WERI-Rb-1 (cell line): ENCODE measurements around the gene PLXND1.

ENCODE experiments used
- DNase-seq: peaks from one replicate; pipeline ENCODE4 v3.0.0-alpha.2; 2020
- H3K27ac ChIP-seq: fragments of 250-450 bp; sonication (Bioruptor Pico); 2 replicates; pipeline ENCODE4 v1.5.1; 2020; ENCODE audit warnings: mild to moderate bottlenecking, moderate library complexity
- H3K27me3 ChIP-seq: fragments of 250-450 bp; sonication (Bioruptor Pico); 2 replicates; pipeline ENCODE4 v1.5.1; 2021; ENCODE audit warnings: mild to moderate bottlenecking, low read depth, moderate library complexity; ENCODE audit not compliant: insufficient read depth, severe bottlenecking
- H3K36me3 ChIP-seq: fragments of 250-450 bp; sonication (Bioruptor Pico); 2 replicates; pipeline ENCODE4 v1.5.1; 2020; ENCODE audit warnings: mild to moderate bottlenecking, moderate library complexity
- H3K4me3 ChIP-seq: 2 replicates; pipeline ENCODE4 v1.5.1; 2011; ENCODE audit warnings: low read depth, mild to moderate bottlenecking, control low read depth, low read length
- H3K9me3 ChIP-seq: fragments of 250-450 bp; sonication (Bioruptor Pico); 2 replicates; pipeline ENCODE4 v1.5.1; 2021; ENCODE audit warnings: mild to moderate bottlenecking, moderate library complexity; ENCODE audit not compliant: severe bottlenecking
- CTCF ChIP-seq: IDR thresholded peaks from 2 replicates; pipeline ENCODE4 v1.5.1; 2011; ENCODE audit warnings: low read depth, mild to moderate bottlenecking, control low read depth, inconsistent platforms, low read length

The PLXND1 gene

GRCh38 chr3:129539206-129539605 is 67.3 kb downstream of the PLXND1 start:
- no peak for TF ChIP-seq CTCF
- no peak overlapping the region for H3K27ac ChIP-seq
- H3K9me3 ChIP-seq: no peaks in the 10 kb centered on the region

GRCh38 chr3:129536804-129537203 is 69.7 kb downstream of the PLXND1 start:
- no peaks in the 10 kb centered on the region for H3K9me3 ChIP-seq
- H3K27ac ChIP-seq: no peak overlapping the region
- H3K4me3 ChIP-seq: no peak overlapping the region
- H3K36me3 ChIP-seq: no peaks in the 10 kb centered on the region
- no peak for DNase-seq
- H3K27me3 ChIP-seq: no peaks in the 10 kb centered on the region
- TF ChIP-seq CTCF: no peak

More at GRCh38 chr3:129539206-129539605, 67.3 kb downstream of the PLXND1 start:
- Histone ChIP-seq H3K4me3 (no peak overlapping the region), H3K36me3 (no peaks in the 10 kb centered on the region), H3K27me3 (no peaks in the 10 kb centered on the region)
- no peak for DNase-seq

- H3K9me3 ChIP-seq: no peaks in the 10 kb centered on the region
- DNase-seq: no peak
- no peaks in the 10 kb centered on the region for H3K36me3 ChIP-seq
- H3K27ac ChIP-seq: no peak overlapping the region
- H3K27me3 ChIP-seq: no peaks in the 10 kb centered on the region
- no peak overlapping the region for H3K4me3 ChIP-seq
- no peak for TF ChIP-seq CTCF
Observed at GRCh38 chr3:129536374-129536667, 70.2 kb downstream of the PLXND1 start.

- DNase-seq: no peak
- no peak overlapping the region for H3K27ac ChIP-seq
- no peak for TF ChIP-seq CTCF
Observed at GRCh38 chr3:129535075-129535474, 71.4 kb downstream of the PLXND1 start.

GRCh38 chr3:129534428-129535027 is 71.9 kb downstream of the PLXND1 start:
- no peaks in the 10 kb centered on the region for H3K27me3 ChIP-seq
- no peak overlapping the region for H3K27ac ChIP-seq
- no peak for TF ChIP-seq CTCF
- no peaks in the 10 kb centered on the region for H3K36me3 ChIP-seq
- no peak for DNase-seq
- no peaks in the 10 kb centered on the region for H3K9me3 ChIP-seq
- no peak overlapping the region for H3K4me3 ChIP-seq

More at GRCh38 chr3:129535075-129535474, 71.4 kb downstream of the PLXND1 start:
- H3K36me3 ChIP-seq: no peaks in the 10 kb centered on the region
- no peaks in the 10 kb centered on the region for H3K9me3 ChIP-seq
- no peaks in the 10 kb centered on the region for H3K27me3 ChIP-seq
- no peak overlapping the region for H3K4me3 ChIP-seq

GRCh38 chr3:129533406-129533805 is 73.1 kb downstream of the PLXND1 start:
- DNase-seq: no peak
- H3K27me3 ChIP-seq: no peaks in the 10 kb centered on the region
- H3K9me3 ChIP-seq: no peaks in the 10 kb centered on the region
- H3K36me3 ChIP-seq: no peaks in the 10 kb centered on the region
- TF ChIP-seq CTCF: no peak
- H3K4me3 ChIP-seq: no peak overlapping the region
- H3K27ac ChIP-seq: no peak overlapping the region
